ENCODE data around the gene ATP13A4. TPM values are rescaled to one million over a fixed set of nuclear protein-coding genes. Genes with fewer than 3 reads are reported as not detected.

Gene ATP13A4
- total and polyA plus RNA-seq, 7 donors = 0.10 to 0.36 (median 0.22) TPM; not detected in 3

GRCh38 chr3:193515966-193516365 is 38.7 kb downstream of the ATP13A4 start:
- Histone ChIP-seq H3K4me3 (no peak overlapping the region), H3K36me3 (ENCODE audit: insufficient read depth in 1 of 2, low read depth in 1 of 2) (no peaks in the 10 kb centered on the region), H3K27me3 (ENCODE audit: insufficient read depth in 3 of 3, low read length in 2 of 3) (no peaks in the 10 kb centered on the region), H3K27ac (no peak overlapping the region), H3K4me1 (no peaks in the 10 kb centered on the region), H3K9me3 (no peaks in the 10 kb centered on the region)
- WGBS, 3 donors = 47 to 55% (median 54%) methylated on average over 2 of the region's 2 CpGs
- intact Hi-C loops (cut with DNase I) = no loop called here
- ATAC-seq (no peak), DNase-seq (no peak)
- no peak for TF ChIP-seq CTCF (IDR thresholded peaks at IDR 0.05)

DNA sequence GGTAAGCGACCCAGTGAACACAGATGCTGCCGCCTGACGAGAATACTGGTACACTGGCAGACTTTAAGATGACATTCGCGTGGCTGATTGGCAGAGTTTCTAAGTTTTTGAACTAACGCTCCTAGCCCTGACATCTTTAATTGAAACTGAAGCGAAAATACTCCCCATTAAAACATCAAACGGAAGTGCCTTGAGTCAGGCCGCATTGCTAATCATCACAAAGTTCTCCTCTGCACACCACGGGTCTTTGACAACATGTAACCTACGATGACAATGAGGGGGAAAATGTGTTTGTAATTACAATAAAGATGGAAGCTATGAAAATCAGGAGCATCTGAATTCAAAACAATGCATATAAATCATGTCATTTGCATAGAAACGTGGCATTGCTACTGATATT is 44.5 kb downstream of the ATP13A4 start:
- no peak for DNase-seq
- Histone ChIP-seq H3K27ac (no peak overlapping the region), H3K36me3 (ENCODE audit: insufficient read depth in 1 of 2, low read depth in 1 of 2) (no peaks in the 10 kb centered on the region), H3K27me3 (ENCODE audit: insufficient read depth in 3 of 3, low read length in 2 of 3) (no peaks in the 10 kb centered on the region), H3K4me3 (no peak overlapping the region), H3K9me3 (no peaks in the 10 kb centered on the region), H3K4me1 (no peaks in the 10 kb centered on the region)
- TF ChIP-seq CTCF (IDR thresholded peaks at IDR 0.05) = no peak
- WGBS, 3 donors = 73 to 77% (median 76%) methylated on average over 12 of the region's 12 CpGs
- ATAC-seq = no peak
- intact Hi-C loops (cut with DNase I) = no loop called here

- intact Hi-C loops (cut with DNase I) = no loop called here
- 82 to 85% (median 82%) methylated on average over 4 of the region's 4 CpGs for WGBS, 3 donors
- DNase-seq = no peak
Measured at GRCh38 chr3:193509103-193509965, 45.4 kb downstream of the ATP13A4 start.

GRCh38 chr3:193508108-193508507 is 46.6 kb downstream of the ATP13A4 start:
- WGBS, 3 donors = 86 to 98% (median 90%) methylated on average over 2 of the region's 2 CpGs
- TF ChIP-seq CTCF (IDR thresholded peaks at IDR 0.05) = no peak
- DNase-seq = no peak
- Histone ChIP-seq H3K36me3 (ENCODE audit: insufficient read depth in 1 of 2, low read depth in 1 of 2) (no peaks in the 10 kb centered on the region), H3K27me3 (ENCODE audit: insufficient read depth in 3 of 3, low read length in 2 of 3) (no peaks in the 10 kb centered on the region), H3K4me1 (no peaks in the 10 kb centered on the region), H3K27ac (no peak overlapping the region), H3K9me3 (no peaks in the 10 kb centered on the region), H3K4me3 (no peak overlapping the region)
- ATAC-seq = no peak
- intact Hi-C loops (cut with DNase I) = no loop called here

More at GRCh38 chr3:193509103-193509965, 45.4 kb downstream of the ATP13A4 start:
- Histone ChIP-seq H3K27me3 (ENCODE audit: insufficient read depth in 3 of 3, low read length in 2 of 3) (no peaks in the 10 kb centered on the region), H3K4me1 (no peaks in the 10 kb centered on the region), H3K27ac (no peak overlapping the region), H3K36me3 (ENCODE audit: insufficient read depth in 1 of 2, low read depth in 1 of 2) (no peaks in the 10 kb centered on the region), H3K9me3 (no peaks in the 10 kb centered on the region), H3K4me3 (no peak overlapping the region)
- ATAC-seq = no peak
- TF ChIP-seq CTCF (IDR thresholded peaks at IDR 0.05) = no peak

Measured in psoas muscle (tissue), 8 donors.